CD1c-positive myeloid dendritic cell (primary cell): ENCODE data around the gene PRG2.

ENCODE experiments used
- DNase-seq: peaks from one replicate; pipeline ENCODE4 v3.0.0-alpha.2; 2016; ENCODE audit errors: extremely low spot score

The PRG2 gene

GRCh38 chr11:57396744-57397143, 6.3 kb upstream of the PRG2 start:
- no peak for DNase-seq

DNA sequence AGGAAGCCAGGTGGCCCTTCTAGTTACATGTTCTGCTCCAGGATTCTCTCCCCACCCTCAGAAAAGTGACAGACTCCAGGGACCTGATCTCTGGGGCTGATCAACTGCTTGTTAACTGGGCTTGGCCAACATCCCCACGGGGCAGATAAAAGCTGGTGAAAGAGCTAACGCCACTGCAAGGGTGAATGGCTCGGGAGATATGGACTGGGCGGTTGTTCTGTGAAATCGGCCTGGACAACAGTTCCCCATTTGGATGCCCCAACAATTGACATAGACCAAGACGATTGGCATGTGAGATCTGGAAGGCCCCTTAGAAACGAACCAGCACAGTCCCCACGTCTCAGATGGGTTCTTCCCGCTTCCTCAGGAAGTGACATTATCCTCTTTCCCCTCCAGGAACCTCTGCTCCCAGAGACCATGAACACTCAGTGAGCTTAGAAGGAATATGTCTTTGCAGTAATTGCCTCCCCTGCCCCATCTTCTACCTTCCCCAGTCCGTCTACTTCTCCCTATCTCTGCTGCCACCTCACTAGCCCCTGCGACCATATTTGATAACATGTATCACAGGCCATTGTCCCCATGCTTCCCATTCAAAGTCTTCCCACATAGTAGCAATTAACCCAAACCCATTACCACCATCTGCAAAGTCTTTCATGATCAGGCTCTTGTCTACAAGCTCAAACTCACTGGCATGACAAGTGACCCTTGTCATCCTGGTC, 5.6 kb upstream of the PRG2 start:
- no peak for DNase-seq

DNA sequence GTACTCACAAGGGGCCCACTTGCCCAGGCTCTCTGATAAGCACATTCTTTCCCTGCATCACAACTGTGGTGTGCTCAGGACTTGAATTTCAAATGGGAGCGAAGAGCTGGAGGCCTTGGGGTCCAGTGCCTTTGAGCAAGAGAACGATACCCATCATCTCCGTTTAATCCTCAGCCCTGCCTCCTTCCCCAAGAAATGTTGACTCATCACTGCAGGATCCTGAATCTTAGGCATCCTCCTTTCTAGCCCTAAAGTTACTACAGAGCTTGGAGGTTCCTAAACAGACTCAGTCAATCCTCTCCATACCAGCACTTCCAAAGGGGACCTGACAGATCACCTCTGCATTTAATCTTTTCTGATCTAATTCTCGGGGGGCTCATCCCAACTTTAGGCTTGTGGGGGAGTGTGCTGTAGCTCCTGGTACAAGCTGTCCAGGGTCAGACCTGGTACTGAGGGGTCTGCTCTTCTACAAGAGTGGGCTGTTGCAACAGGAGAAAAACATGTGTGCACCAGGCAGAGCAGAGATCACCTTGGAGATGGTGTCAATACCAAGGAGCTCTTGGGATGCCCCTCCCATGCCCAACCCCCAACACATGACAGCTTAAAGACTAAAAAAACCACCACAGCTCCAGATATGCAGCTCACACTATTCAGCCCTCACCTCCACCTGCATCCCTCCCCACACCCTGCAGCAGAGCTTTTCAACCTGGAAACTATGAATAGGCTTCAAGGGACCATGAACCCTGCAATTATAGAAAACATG, 3.9 kb upstream of the PRG2 start:
- no peak for DNase-seq

DNA sequence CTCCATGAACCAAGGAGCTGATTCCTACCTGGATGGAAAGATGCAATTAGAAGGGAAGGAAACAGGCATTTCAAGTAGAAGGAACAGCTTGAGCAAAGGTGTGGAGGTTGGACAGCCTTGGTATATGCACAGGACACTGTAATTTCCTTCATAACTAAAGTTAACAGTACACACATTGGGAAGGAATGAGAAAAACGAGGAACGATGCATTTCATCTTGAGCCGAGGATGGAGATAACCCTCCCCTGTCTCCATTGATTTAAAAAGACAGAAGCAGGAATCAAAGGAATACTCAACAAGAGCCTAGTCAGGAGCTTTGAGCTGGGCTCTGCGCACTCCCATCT, 2.3 kb upstream of the PRG2 start:
- no peak for DNase-seq

- no peak for DNase-seq
Observed at GRCh38 chr11:57392066-57392762, 1.8 kb upstream of the PRG2 start.

DNA sequence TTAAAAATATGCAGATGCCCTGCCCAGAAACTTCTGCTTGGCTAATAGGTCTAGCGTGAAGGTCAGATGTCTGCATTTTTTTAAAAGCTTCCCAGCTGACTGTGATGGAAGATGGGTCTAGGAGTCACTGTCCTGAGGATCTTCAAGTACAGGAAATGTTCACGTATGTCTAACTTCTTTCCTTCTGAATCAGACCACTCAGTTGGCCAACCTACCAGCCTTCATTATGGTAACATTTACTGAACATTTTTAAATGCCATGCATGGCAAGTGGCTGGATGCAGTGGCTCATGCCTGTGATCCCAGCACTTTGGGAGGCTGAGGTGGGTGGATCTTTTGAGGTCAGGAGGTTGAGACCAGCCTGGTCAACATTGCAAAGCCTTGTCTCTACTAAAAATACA, 1.1 kb upstream of the PRG2 start:
- DNase-seq, result no peak

- DNase-seq, result no peak
Observed at GRCh38 chr11:57391111-57391510, 661 bp upstream of the PRG2 start.

DNA sequence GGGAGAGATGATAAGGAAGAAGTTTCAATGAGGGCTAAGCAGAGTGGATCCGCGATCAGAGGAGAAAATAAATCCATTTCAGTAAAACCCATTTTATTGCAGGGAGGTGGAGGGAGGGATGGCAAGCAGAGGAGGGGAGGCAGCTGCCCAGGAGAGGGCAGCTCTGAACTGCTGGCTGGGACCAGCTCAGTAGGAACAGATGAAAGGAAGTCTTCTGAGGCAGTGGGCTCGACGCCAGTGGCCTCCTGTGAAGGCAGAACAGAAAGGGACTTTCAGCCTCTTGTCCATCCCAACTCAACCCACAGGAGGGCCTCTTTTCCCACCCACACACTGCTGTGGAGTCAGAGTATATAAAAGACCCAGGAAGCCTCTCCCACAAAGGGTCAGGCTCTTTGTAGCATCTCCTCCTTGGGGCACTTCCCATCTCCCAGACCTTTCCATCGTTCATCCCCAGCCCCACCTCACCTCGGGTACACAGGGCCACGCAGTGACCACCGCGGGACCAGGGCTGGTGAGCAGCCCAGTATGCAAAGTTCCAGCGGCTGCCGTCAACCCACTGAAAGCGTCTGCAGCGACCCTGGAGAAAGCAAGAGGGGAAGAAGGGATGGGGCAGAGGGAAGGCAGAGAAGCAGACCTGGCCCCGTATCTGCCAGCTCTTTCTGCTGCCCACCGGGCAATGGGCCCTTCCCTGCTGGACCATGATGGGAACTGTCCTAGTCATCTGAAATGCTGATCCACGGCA, 3.0 kb downstream of the PRG2 start:
- no peak for DNase-seq

DNA sequence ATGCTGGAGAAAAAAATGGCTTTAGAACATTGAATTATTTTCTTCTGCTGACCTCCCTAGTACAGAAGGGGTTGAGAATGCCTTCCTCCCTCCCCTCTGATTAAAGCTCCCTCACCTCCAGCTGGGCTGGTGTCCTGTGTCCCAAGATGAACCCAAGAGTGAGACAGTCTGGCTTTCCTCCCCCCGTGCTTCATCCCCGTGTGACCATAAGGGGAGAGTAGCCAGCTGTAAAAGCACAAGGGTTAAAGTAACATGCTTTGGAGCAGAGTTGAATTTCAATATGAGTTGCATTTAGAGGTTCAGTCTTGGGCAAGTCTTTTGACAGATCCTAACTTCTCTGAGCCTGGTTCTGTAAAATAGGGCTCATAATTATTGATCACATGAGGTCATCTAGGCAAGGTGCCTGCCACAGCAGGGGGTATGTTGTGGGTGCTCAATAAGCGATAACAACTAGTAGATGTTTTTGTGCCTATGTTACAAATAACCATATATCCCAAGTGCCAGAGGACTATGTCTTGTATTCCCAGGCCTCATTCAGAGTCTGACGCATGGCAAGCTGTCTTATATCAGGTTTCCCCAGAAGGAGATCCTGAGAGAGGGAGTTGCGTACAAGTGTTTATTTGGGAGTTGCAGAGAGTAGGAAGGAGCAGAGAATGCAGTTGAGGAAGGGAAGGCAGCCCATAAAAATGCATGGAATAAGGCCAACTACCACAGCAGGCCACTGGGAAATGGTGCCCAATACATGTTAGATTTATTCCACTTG, 4.1 kb downstream of the PRG2 start:
- no peak for DNase-seq

GRCh38 chr11:57380975-57381374, 9.5 kb downstream of the PRG2 start, which contains the start of gene PRG3:
Gene PRG3 (minus strand): TSS chr11:57381150. CDS start chr11:57380708, 442 bp downstream.
- no peak for DNase-seq

DNA sequence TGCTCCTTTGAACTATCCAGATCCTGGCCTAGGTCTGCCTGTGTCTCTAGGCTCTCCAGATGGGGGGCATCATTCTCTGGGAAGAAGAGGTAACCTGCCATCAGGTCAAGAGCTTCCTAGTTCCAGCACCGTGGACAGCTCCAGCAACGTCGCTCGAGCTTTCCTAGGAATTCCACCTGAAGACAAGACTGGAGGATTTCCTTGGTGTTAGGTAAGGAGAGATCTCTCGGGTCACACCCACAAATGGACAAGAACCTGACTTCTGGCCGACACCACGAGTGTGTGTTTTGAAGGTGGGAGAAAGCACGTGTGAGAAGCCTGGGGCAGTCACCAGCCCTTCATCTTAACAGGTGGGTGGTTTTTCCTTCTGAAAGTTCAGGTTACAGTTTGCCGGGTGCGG, 10.7 kb downstream of the PRG2 start:
- no peak for DNase-seq

- DNase-seq, result no peak
Observed at GRCh38 chr11:57378186-57378585, 12.3 kb downstream of the PRG2 start.

DNA sequence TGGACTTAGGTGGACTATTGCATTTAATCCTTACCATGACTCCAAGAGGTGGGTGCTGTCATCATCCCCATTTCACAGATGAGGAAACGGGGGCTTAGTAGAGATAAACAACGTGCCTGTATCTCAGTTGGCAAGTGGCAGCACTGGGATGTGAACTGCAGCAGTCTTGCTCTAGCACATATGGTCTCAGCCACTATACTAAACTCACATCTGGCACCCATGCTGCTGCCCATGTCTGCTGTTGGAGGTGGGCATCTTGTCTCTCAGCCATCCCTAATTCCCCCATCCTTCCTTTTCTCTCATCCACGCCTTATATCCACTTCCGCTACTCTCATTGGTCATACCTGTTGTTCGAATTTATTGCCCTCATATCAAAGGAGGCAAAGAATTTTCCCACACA, 13.3 kb downstream of the PRG2 start:
- no peak for DNase-seq

- DNase-seq, result no peak
Observed at GRCh38 chr11:57376095-57377090, 14.1 kb downstream of the PRG2 start.

DNA sequence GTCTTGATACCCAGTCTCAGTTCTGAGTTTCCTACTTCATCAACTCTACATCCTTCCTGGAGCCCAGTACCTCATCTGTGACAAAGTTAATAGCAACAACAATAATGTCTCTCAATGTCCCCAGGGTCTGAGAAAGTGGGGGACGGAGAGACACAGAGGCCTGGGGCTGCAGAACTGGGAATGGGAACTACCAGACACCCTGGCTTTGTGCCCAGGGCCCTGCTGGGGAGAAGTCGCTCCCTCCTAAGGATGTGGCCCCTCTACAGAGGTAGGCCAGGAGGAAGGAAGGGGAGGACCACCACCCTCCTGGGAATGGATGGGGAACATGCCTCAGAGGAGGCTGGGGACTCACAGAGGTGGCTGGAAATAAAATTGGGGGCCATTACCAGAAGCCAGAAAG, 15.0 kb downstream of the PRG2 start:
- DNase-seq, result no peak

DNA sequence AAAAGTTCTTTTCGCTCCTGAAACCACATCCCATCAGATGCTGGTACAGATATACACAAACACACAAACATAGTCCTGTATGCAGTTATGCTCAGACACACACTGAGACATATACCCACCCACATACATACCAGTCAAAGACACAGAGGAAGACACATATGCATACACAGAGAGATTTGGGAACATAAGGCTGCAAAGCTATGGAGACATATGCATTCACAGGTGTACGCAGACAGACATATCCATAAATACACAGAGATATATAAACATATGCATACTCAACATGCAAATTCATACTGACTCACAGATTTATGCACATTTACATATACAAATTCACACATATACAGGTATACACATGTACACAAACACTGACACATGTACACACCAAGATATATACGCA, 15.5 kb downstream of the PRG2 start:
- no peak for DNase-seq

GRCh38 chr11:57373146-57373545, 17.3 kb downstream of the PRG2 start:
- DNase-seq, result no peak

GRCh38 chr11:57370941-57371340, 19.5 kb downstream of the PRG2 start:
- peak; percentile 17 for DNase-seq

- DNase-seq, result no peak
Observed at GRCh38 chr11:57370251-57370650, 20.2 kb downstream of the PRG2 start.

DNA sequence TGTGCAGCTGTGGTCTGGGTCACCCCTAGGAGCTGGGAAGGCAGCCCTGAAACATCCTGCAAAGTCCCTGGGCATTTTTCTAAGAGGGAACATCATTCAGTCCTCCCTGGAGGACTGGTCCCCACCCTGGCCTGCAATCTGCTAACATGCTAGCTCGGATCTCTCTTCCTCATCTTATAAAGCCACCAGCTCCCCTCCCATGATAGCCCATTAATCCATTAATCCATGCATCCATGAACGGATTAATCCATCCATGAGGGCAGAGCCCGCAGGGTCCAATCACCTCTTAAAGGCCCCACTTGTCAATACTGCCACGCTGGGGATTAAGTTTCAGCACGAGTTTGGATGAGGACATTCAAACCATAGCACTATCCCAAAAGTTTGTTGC, 21.6 kb downstream of the PRG2 start:
- DNase-seq, result no peak
